ENCODE results near the gene TIAM2.
A peak's percentile ranks its signal among the peaks of the same experiment; 100 is the strongest.

Gene TIAM2

DNA sequence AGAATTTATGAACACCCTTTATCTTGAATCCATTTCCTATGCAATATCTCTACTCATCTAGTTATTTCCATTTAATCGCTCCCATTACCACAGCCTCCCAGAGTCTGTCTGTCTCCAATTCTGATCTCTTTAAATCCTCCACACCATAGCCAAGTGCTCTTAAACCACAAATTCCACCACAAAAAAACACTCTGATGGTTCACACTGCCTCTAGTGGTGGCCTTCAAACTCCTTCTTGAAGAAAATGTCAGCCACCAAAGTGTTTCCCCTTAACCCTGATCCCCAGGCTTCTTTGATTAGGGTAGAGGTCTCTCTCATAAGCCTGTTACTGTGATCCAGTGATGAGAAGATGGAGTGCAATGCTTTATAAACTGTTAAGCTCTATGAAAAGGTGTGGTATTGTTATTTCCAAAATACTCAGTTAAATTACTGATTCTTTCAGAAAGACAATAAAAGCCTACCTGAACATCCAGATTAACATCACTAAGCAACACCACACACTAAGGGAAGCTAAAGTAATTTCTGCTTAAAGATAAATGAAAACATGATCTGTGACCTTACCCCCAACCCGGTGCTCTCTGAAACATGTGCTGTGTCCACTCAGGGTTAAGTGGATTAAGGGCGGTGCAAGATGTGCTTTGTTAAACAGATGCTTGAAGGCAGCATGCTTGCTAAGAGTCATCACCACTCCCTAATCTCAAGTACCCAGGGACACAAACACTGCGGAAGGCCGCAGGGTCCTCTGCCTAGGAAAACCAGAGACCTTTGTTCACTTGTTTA is 273.2 kb downstream of the TIAM2 start:
- DNase-seq = peak; percentile 70 to 80

DNA sequence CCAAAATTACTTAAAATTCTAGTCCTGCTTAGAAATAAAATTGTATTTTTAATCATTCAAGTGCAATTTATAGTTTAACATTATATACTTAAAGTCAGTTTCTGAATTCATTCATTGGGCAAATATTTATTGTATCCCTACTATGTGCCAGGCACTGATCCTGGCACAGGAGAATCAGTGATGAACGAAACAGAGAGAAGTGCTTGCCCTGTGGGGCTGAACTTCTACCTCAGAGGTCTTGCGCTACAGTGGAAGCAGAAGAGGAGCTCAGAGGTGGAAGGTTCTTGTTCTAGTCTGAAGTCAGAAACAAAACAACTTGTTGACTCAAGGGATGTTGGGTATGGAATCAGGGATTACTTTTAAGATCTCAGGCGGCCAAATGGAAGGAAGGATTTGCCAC is 274.6 kb downstream of the TIAM2 start:
- DNase-seq = no peak

DNA sequence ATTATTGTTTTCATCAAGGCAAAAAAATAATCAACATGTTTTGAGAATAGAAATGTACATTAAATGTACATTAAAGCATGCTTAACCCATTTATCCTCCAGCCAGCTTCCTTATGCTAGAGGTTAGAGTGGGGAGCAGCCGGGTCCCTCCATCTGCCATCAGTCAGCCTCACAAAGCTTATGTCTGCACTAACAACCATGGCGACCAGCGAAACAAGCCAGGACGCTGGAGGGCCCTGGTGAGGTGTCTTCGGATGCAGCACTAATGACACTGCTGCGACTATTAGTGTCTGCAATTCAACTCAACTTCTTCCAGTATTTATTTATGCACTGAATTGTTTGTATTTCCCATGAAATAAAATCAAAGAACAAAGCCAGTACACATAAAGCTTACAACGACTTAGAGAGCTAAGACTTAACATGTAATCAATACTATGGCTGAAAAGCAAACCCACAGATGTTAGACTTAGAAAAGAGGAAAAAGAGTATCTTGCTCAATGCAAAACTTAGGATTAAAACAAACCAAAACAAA is 275.5 kb downstream of the TIAM2 start:
- DNase-seq = no peak

- no peak for DNase-seq
These were observed 276.0 kb downstream of the TIAM2 start for GRCh38 chr6:155271145-155271544.

- no peak for DNase-seq
These were observed 277.5 kb downstream of the TIAM2 start for GRCh38 chr6:155272353-155273232.

DNA sequence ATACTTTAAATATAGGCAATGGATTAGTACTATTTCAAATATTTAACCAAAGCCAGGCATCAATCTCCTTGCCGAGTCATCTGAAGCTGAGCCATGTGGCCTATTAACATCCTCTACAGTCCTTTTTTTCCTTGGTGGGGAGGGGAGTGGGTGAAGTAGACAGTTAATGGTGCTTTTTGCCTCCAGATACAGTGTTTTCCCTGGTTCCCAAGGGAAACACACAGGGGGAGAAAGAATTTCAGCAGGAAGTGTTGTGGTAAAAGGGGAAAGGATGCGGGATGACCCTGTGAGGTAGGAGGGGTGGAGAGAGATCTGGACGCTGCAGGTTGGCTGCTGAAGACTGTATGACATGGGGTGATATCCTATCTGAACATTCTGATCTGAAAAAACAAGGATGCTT is 278.3 kb downstream of the TIAM2 start:
- no peak for DNase-seq

- DNase-seq = no peak
These were observed 279.0 kb downstream of the TIAM2 start for GRCh38 chr6:155274106-155274505.

- no peak for DNase-seq
These were observed 279.4 kb downstream of the TIAM2 start for GRCh38 chr6:155274533-155274932.

DNA sequence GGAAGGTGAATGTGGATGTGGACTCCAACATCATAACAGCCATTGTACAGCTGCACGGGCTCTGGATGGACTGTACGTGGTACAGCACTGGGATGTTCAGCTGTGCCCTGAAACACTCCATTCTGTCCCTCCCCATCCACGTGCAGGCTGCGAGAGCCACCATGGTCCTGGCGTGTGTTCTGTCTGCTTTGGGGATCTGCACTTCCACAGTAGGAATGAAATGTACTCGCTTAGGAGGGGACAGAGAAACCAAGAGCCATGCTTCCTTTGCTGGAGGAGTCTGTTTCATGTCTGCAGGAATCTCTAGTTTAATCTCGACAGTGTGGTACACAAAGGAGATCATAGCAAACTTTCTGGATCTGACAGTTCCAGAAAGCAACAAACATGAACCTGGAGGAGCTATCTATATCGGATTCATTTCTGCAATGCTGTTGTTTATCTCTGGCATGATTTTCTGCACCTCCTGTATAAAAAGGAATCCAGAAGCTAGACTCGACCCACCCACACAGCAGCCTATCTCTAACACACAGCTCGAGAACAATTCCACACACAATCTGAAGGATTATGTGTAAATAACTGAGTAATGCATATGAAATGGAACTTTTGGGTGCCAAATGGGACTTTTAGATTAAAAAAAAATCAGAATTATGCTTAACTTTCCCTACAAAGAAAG is 280.8 kb downstream of the TIAM2 start:
- DNase-seq = no peak

GRCh38 chr6:155276638-155277037 is 281.5 kb downstream of the TIAM2 start:
- DNase-seq = no peak

- DNase-seq = no peak
These were observed 283.4 kb downstream of the TIAM2 start for GRCh38 chr6:155278319-155279049.

- DNase-seq = no peak
These were observed 289.7 kb downstream of the TIAM2 start for GRCh38 chr6:155284775-155285174.

DNA sequence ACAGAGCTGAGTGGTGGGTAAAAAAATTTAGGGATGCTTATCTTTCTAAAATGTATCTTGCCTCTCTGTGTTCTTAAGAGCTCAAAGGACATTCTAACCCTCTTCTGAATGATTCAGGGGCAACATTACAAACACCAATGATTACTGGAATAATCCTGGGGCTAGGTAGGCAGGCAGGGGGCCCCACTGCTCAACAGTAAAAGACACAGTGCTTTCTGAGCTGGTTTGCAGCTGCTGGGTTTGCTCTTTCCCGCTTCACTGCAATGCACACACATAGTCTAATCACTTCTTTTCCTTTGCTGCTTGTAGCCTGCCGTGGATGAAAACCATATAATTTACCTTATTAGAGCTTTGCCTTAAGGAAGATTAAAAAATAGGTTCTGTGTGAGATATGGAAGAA is 292.6 kb downstream of the TIAM2 start:
- DNase-seq = no peak

GRCh38 chr6:155290491-155290890 is 295.4 kb downstream of the TIAM2 start:
- no peak for DNase-seq

DNA sequence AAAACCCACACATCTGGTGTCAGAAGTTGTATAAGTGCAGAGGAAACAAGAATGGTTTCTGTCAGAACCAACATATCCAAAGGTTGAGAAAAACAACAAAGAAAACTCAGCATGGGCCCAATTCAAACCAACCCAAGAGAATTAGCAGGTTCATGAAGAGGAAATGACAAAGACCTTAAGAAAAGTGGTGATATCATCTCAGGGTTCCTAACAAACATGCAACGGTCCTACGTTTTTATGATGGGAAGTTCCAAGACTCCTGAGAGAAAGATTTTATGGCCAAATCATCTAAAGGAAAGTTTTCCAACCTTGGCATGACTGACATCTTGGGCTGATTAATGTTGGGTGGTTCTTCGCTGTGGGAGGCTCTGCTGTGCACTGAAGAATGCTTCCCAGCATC is 296.2 kb downstream of the TIAM2 start:
- DNase-seq = no peak

GRCh38 chr6:155292711-155293110 is 297.6 kb downstream of the TIAM2 start:
- no peak for DNase-seq

DNA sequence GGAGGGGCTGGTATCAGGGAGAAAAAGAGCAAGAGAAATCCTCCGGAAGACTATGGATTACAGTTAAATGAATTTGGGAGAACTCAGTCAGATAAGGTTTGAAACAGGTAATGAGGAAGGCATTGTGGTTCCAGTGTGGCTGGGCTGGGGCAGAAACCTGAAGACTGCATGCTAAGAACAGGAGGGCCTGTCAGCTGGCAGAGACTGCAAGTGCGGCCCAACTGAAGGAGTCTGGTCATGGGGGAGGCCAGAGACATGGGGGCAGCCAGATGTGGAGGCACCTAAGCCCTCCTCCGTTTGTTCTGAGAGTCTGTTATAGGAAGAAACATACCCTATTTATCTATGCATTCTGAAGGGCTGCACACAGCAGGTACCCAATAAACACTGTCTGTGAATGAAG is 302.6 kb downstream of the TIAM2 start:
- no peak for DNase-seq

DNA sequence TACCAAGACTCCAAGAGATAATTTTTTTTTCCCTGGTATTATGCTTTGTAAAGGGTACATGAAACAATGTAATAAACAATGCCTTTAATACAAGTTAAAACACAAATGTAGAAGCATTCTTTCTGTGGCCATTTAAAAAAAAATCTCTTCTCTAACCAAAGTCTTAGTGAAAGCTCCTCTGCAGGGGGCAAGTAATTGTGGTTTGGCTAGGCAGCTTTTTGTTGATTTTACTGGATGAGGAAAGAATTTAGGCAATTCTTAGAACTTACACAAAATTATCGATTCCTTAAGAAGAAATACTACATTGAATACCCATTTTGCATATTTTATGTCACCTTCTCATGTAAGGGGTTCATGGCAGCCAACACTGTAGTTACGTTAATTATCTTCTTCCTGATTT is 306.8 kb downstream of the TIAM2 start:
- DNase-seq = no peak

DNA sequence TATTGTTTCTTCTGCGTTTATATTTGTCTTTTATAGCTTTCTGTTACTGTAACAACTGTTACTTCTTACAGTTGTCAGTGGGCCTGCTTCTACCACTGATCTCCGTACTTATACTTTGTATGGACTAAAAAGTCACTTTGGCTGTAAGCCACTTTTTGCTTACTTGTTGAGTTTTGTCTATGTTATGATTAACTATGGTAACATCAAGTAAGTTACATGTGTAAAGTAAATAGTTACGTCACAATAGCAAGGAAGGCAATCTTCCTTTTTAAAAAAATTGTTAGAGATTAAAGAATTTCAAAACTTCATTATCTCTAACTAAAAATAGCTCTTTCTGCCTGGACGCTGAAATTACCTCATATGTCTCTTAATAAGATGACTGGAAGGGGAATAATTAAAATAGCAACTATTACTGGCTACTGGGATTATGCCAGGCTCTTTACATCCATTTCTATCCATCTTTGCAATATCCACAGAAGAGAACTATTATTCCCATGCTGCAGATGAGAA is 308.3 kb downstream of the TIAM2 start:
- no peak for DNase-seq

- no peak for DNase-seq
These were observed 311.8 kb downstream of the TIAM2 start for GRCh38 chr6:155306958-155307357.
